Heart right ventricle (tissue), 16 donors: ENCODE results near the gene SMIM35. TPM values are rescaled to one million over a fixed set of nuclear protein-coding genes. Genes with fewer than 3 reads are reported as not detected.

Source experiments
- ATAC-seq, 8 donors: fragments of 200-7000 bp; cut with Tn5 transposase; one replicate each; pipeline ENCODE4 v1.9.1; 2020; ENCODE audit warnings: mild to moderate bottlenecking in 8 of 8, moderate library complexity in 8 of 8, moderate number of reproducible peaks in 1 of 8
- DNase-seq, 2 donors: peaks; one replicate each; pipeline ENCODE4 v3.0.0-alpha.2; 2020
- H3K27ac ChIP-seq, 10 donors: fragments of 200-600 bp; sonication (generic) in 2 of 10; one replicate each; pipeline versions ENCODE4 v1.5.0 to v1.8.0; 2020 to 2022; ENCODE audit warnings: mild to moderate bottlenecking in 3 of 10
- H3K27me3 ChIP-seq, 7 donors: fragments of 200-600 bp; one replicate each; pipeline ENCODE4 v1.8.0; 2021 to 2022; ENCODE audit warnings: mild to moderate bottlenecking in 2 of 7
- H3K36me3 ChIP-seq, 9 donors: fragments of 200-600 bp; sonication (generic) in 1 of 9; one replicate each; pipeline versions ENCODE4 v1.5.0 to v1.8.0; 2020 to 2022; ENCODE audit warnings: mild to moderate bottlenecking in 2 of 9
- H3K4me1 ChIP-seq, 9 donors: fragments of 200-600 bp; sonication (generic) in 1 of 9; one replicate each; pipeline versions ENCODE4 v1.5.0 to v1.8.0; 2020 to 2022; ENCODE audit warnings: mild to moderate bottlenecking in 4 of 9
- H3K4me3 ChIP-seq, 10 donors: fragments of 200-600 bp; sonication (generic) in 2 of 10; one replicate each; pipeline versions ENCODE4 v1.5.0 to v1.8.0; 2020 to 2022; ENCODE audit warnings: mild to moderate bottlenecking in 7 of 10, moderate library complexity in 2 of 10
- H3K9me3 ChIP-seq, 11 donors: fragments of 200-600 bp in 10 of 11; sonication (generic) in 2 of 11; one replicate each; pipeline versions ENCODE4 v1.5.0 to v1.8.0; 2013 to 2022; ENCODE audit warnings: mild to moderate bottlenecking in 2 of 11, control low read depth in 1 of 11, moderate library complexity in 1 of 11
- WGBS, 2 donors: extraction: QIAGEN DNeasy Blood & Tissue Kit; methylation state at CpG; one replicate each; pipeline ENCODE4 v1.1.7; 2013; ENCODE audit warnings: inconsistent platforms in 1 of 2; 5-methylcytosine and 5-hydroxymethylcytosine counted together
- intact Hi-C, 10 donors: fragments of 100-400 bp; cut with DNase I; formaldehyde crosslinking; loops; one replicate each; pipeline versions ENCODE4 v1.11.1 to v1.14.2; 2022
- polyA plus RNA-seq, 2 donors: library from polyadenylated mRNA; stranded (reverse); fragments of 200-250 nt; gene quantifications; one replicate each; pipeline ENCODE4 v1.2.3, GENCODE V29; 2013
- total RNA-seq, 10 donors: library from RNA; stranded (reverse); fragmentation: NEBNext Ultra II Directional in 3 of 10; extraction: Animal tissue kit (Norgen Biotek cat#: 25700) in 3 of 10; gene quantifications; one replicate each; pipeline versions ENCODE4 v1.2.1 to v1.2.4, GENCODE V29; 2021 to 2023
- TF ChIP-seq, protein P1 (sequence below), 9 donors: fragments of 200-600 bp; sonication (generic) in 2 of 9; IDR thresholded peaks; one replicate each; pipeline versions ENCODE4 v1.5.0 to v1.8.0; 2021 to 2022; ENCODE audit warnings: antibody characterized with exemption in 9 of 9, mild to moderate bottlenecking in 5 of 9, moderate library complexity in 1 of 9
- donor health status: Arrhythmogenic right ventricular cardiomyopathy.
- donor health status: ischemic (EF 13 %, LVEDD 7.1; RV severe dilation, severe dysfunction).
- donor health status: healthy with polysubstance abuse.
- donor health status: DM: no; HTN: yes; CAD: no.
- donor health status: DM: no; HTN: no; CAD: no.
- donor health status: ischemic (EF 25% LVEDD 6.9; RV normal size, moderate dysfunction).
- donor health status: ischemic (EF 25% LVEDD 5.7; RV mildly dilated, moderate dysfunction).
- donor health status: healthy.
- donor health status: DM: yes; HTN: yes; CAD: no.
- donor health status: Ischemic cardiomyopathy.
- donor health status: ischemic (EF 35%, LVEDD 5.7; RV mildly dilated, moderate dysfunction).
- donor health status: nonischemic (EF 11% LVEDD 7.7; RV severe dilation, severe dysfunction).
- donor health status: DM: yes; HTN: yes; CAD: no.
- donor health status: PGD.
- donor health status: ischemic (EF 29% LVEDD 5.4; RV normal size, mild dysfunction).
- donor health status: nonischemic (EF 23%, LVEDD 6.1; RV moderate dilation, normal function).

The SMIM35 gene
- total and polyA plus RNA-seq, 12 donors, result not detected

DNA sequence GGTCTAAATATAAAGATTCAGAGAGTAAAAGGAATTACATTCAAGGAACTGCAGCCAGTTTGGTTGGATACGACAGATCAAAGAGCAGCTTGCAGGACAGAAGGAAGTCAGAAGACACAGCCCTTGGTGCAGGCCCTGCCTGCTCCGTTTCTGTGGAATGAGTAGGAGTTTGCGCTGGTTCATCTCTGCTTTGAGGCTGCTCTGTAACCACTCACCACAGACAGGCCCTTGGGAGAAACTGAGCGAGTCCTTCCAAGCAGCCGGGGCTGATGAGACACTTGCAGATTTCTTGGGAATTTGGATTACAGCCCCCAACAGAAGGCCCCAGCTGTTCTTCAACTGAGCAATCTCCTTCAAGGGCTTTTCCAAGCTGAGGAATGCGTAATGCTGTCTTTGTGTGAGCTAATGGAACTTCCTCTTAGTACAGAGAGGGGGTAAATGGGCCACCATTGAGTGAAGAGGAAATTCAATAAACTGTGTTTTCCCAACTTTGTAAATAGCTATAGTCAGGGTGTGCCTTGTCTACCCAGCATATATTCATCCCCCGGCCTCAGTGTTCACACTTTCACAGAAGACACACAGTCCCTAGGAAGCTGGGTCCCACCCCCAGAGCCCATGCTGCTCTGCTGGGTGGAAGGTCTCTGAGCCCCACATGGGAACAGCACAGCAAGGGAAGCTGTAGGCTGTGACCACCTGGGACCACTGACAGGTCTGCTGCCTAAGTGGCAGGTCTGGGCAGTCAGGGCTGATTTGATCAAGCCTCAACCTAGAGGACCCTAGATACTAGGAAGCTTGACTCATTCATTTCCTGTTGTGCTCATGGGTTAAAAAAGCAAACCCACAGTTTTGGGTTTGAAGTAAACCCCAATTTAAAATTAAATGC lies 84.0 kb downstream of the SMIM35 start:
- Histone ChIP-seq H3K36me3 (peaks cover 0 to 30% (median 0%) of the 10 kb centered on the region in 9 donors), H3K4me3 (no peak overlapping the region), H3K9me3 (peaks cover 0 to 8% (median 0%) of the 10 kb centered on the region in 11 donors), H3K4me1 (peaks cover 0 to 96% (median 7%) of the 10 kb centered on the region in 9 donors), H3K27me3 (peaks cover 0 to 4% (median 0%) of the 10 kb centered on the region in 7 donors), H3K27ac (peak overlapping the region; percentile 3 to 95 (median 72))
- TF ChIP-seq, protein P1, sequence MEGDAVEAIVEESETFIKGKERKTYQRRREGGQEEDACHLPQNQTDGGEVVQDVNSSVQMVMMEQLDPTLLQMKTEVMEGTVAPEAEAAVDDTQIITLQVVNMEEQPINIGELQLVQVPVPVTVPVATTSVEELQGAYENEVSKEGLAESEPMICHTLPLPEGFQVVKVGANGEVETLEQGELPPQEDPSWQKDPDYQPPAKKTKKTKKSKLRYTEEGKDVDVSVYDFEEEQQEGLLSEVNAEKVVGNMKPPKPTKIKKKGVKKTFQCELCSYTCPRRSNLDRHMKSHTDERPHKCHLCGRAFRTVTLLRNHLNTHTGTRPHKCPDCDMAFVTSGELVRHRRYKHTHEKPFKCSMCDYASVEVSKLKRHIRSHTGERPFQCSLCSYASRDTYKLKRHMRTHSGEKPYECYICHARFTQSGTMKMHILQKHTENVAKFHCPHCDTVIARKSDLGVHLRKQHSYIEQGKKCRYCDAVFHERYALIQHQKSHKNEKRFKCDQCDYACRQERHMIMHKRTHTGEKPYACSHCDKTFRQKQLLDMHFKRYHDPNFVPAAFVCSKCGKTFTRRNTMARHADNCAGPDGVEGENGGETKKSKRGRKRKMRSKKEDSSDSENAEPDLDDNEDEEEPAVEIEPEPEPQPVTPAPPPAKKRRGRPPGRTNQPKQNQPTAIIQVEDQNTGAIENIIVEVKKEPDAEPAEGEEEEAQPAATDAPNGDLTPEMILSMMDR (IDR thresholded peaks at IDR 0.05), result no peak
- 54 to 71% methylated on average over 7 of the region's 7 CpGs for WGBS, 2 donors
- intact Hi-C loops, result no loop called here
- peak; percentile 79 to 87 (median 84) for ATAC-seq
- DNase-seq, result peak in 1 of 2 donors; percentile 86

GRCh38 chr11:118002010-118002540 lies 84.7 kb downstream of the SMIM35 start:
- intact Hi-C loops, result no loop called here
- ATAC-seq (no peak), DNase-seq (no peak)
- Histone ChIP-seq H3K36me3 (peaks cover 0 to 38% (median 0%) of the 10 kb centered on the region in 9 donors), H3K27ac (peak overlapping the region in 8 of 10 donors; percentile 40 to 95 (median 76)), H3K27me3 (peaks cover 0 to 3% (median 0%) of the 10 kb centered on the region in 7 donors), H3K4me1 (peaks cover 0 to 96% (median 7%) of the 10 kb centered on the region in 9 donors), H3K9me3 (peaks cover 0 to 8% (median 0%) of the 10 kb centered on the region in 11 donors), H3K4me3 (no peak overlapping the region)
- TF ChIP-seq, protein P1 (IDR thresholded peaks at IDR 0.05), result no peak
- 81 to 87% methylated on average over 6 of the region's 6 CpGs for WGBS, 2 donors

- ATAC-seq, result no peak
- TF ChIP-seq, protein P1 (IDR thresholded peaks at IDR 0.05), result no peak
- no peak for DNase-seq
- peaks cover 0 to 94% (median 7%) of the 10 kb centered on the region in 9 donors for H3K4me1 ChIP-seq
- peaks cover 0 to 43% (median 0%) of the 10 kb centered on the region in 9 donors for H3K36me3 ChIP-seq
- peak overlapping the region in 7 of 10 donors; percentile 40 to 95 (median 81) for H3K27ac ChIP-seq
- WGBS, 2 donors, result 71 to 81% methylated on average over 5 of the region's 5 CpGs
- intact Hi-C loops, result no loop called here
- H3K27me3 ChIP-seq, result no peaks in the 10 kb centered on the region
- peaks cover 0 to 8% (median 0%) of the 10 kb centered on the region in 11 donors for H3K9me3 ChIP-seq
- no peak overlapping the region for H3K4me3 ChIP-seq
Measured at GRCh38 chr11:118001494-118001971, 85.2 kb downstream of the SMIM35 start.

DNA sequence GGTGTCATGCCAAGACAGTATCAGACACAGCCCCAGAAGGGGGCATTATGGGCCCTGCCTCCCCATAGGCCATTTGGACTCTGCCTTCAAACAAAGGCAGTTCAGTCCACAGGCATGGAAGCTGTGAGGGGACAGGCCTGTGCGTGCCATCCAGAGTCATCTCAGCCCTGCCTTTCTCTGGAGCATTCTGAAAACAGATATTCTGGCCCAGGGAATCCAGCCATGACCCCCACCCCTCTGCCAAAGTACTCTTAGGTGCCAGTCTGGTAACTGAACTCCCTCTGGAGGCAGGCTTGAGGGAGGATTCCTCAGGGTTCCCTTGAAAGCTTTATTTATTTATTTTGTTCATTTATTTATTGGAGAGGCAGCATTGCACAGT lies 85.9 kb downstream of the SMIM35 start:
- intact Hi-C loops, result no loop called here
- Histone ChIP-seq H3K4me1 (peaks cover 0 to 94% (median 7%) of the 10 kb centered on the region in 9 donors), H3K9me3 (peaks cover 0 to 8% (median 0%) of the 10 kb centered on the region in 11 donors), H3K4me3 (no peak overlapping the region), H3K36me3 (peaks cover 0 to 50% (median 0%) of the 10 kb centered on the region in 9 donors), H3K27me3 (no peaks in the 10 kb centered on the region), H3K27ac (peak overlapping the region in 1 of 10 donors; percentile 95)
- WGBS, 2 donors, result 100% methylated on average over 1 of the region's 1 CpG
- TF ChIP-seq, protein P1 (IDR thresholded peaks at IDR 0.05), result no peak
- ATAC-seq (no peak), DNase-seq (no peak)
